Measurements from ENCODE around the gene SKOR1.

The SKOR1 gene

GRCh38 chr15:67809866-67810265, 15.4 kb upstream of the SKOR1 start:
- H3K36me3 ChIP-seq (ENCODE audit: control insufficient read depth, insufficient read depth, low read length), result no peaks in the 10 kb centered on the region
- H3K4me1 ChIP-seq (ENCODE audit: control insufficient read depth, insufficient read depth, low read length), result no peaks in the 10 kb centered on the region
- no peak overlapping the region for H3K4me3 ChIP-seq (ENCODE audit: low read length)
- H3K9ac ChIP-seq (ENCODE audit: low read length), result no peak overlapping the region
- no peaks in the 10 kb centered on the region for H3K27me3 ChIP-seq (ENCODE audit: control insufficient read depth, insufficient read depth, low read length)
- H3K9me3 ChIP-seq (ENCODE audit: control insufficient read depth, low read length), result no peaks in the 10 kb centered on the region

- no peak overlapping the region for H3K4me3 ChIP-seq (ENCODE audit: low read length)
- H3K27me3 ChIP-seq (ENCODE audit: control insufficient read depth, insufficient read depth, low read length), result peaks cover 4% of the 10 kb centered on the region
- H3K36me3 ChIP-seq (ENCODE audit: control insufficient read depth, insufficient read depth, low read length), result no peaks in the 10 kb centered on the region
- H3K9ac ChIP-seq (ENCODE audit: low read length), result no peak overlapping the region
- no peaks in the 10 kb centered on the region for H3K9me3 ChIP-seq (ENCODE audit: control insufficient read depth, low read length)
- no peaks in the 10 kb centered on the region for H3K4me1 ChIP-seq (ENCODE audit: control insufficient read depth, insufficient read depth, low read length)
These were observed 13.1 kb upstream of the SKOR1 start for GRCh38 chr15:67812241-67812644.

- no peak overlapping the region for H3K4me3 ChIP-seq (ENCODE audit: low read length)
- peaks cover 9% of the 10 kb centered on the region for H3K27me3 ChIP-seq (ENCODE audit: control insufficient read depth, insufficient read depth, low read length)
- H3K9ac ChIP-seq (ENCODE audit: low read length), result no peak overlapping the region
- H3K36me3 ChIP-seq (ENCODE audit: control insufficient read depth, insufficient read depth, low read length), result no peaks in the 10 kb centered on the region
- H3K9me3 ChIP-seq (ENCODE audit: control insufficient read depth, low read length), result no peaks in the 10 kb centered on the region
- no peaks in the 10 kb centered on the region for H3K4me1 ChIP-seq (ENCODE audit: control insufficient read depth, insufficient read depth, low read length)
These were observed 12.1 kb upstream of the SKOR1 start for GRCh38 chr15:67813104-67813634.

GRCh38 chr15:67815036-67815592, 10.2 kb upstream of the SKOR1 start:
- H3K9ac ChIP-seq (ENCODE audit: low read length), result no peak overlapping the region
- H3K27me3 ChIP-seq (ENCODE audit: control insufficient read depth, insufficient read depth, low read length), result peaks cover 27% of the 10 kb centered on the region
- H3K4me3 ChIP-seq (ENCODE audit: low read length), result no peak overlapping the region
- no peaks in the 10 kb centered on the region for H3K9me3 ChIP-seq (ENCODE audit: control insufficient read depth, low read length)
- peaks cover 4% of the 10 kb centered on the region for H3K4me1 ChIP-seq (ENCODE audit: control insufficient read depth, insufficient read depth, low read length)
- no peaks in the 10 kb centered on the region for H3K36me3 ChIP-seq (ENCODE audit: control insufficient read depth, insufficient read depth, low read length)

- peaks cover 43% of the 10 kb centered on the region for H3K27me3 ChIP-seq (ENCODE audit: control insufficient read depth, insufficient read depth, low read length)
- H3K9me3 ChIP-seq (ENCODE audit: control insufficient read depth, low read length), result peaks cover 3% of the 10 kb centered on the region
These were observed 8.6 kb upstream of the SKOR1 start for GRCh38 chr15:67816668-67817067.

GRCh38 chr15:67818464-67818863, 6.8 kb upstream of the SKOR1 start:
- no peak overlapping the region for H3K4me3 ChIP-seq (ENCODE audit: low read length)
- no peaks in the 10 kb centered on the region for H3K36me3 ChIP-seq (ENCODE audit: control insufficient read depth, insufficient read depth, low read length)
- H3K27me3 ChIP-seq (ENCODE audit: control insufficient read depth, insufficient read depth, low read length), result peaks cover 59% of the 10 kb centered on the region
- peaks cover 3% of the 10 kb centered on the region for H3K9me3 ChIP-seq (ENCODE audit: control insufficient read depth, low read length)
- no peak overlapping the region for H3K9ac ChIP-seq (ENCODE audit: low read length)
- H3K4me1 ChIP-seq (ENCODE audit: control insufficient read depth, insufficient read depth, low read length), result peaks cover 22% of the 10 kb centered on the region

More at GRCh38 chr15:67816668-67817067, 8.6 kb upstream of the SKOR1 start:
- no peak overlapping the region for H3K4me3 ChIP-seq (ENCODE audit: low read length)
- H3K36me3 ChIP-seq (ENCODE audit: control insufficient read depth, insufficient read depth, low read length), result no peaks in the 10 kb centered on the region
- no peak overlapping the region for H3K9ac ChIP-seq (ENCODE audit: low read length)
- peaks cover 14% of the 10 kb centered on the region for H3K4me1 ChIP-seq (ENCODE audit: control insufficient read depth, insufficient read depth, low read length)

- H3K4me1 ChIP-seq (ENCODE audit: control insufficient read depth, insufficient read depth, low read length), result peaks cover 29% of the 10 kb centered on the region
- H3K4me3 ChIP-seq (ENCODE audit: low read length), result no peak overlapping the region
- peaks cover 3% of the 10 kb centered on the region for H3K9me3 ChIP-seq (ENCODE audit: control insufficient read depth, low read length)
- H3K36me3 ChIP-seq (ENCODE audit: control insufficient read depth, insufficient read depth, low read length), result no peaks in the 10 kb centered on the region
- H3K9ac ChIP-seq (ENCODE audit: low read length), result no peak overlapping the region
- H3K27me3 ChIP-seq (ENCODE audit: control insufficient read depth, insufficient read depth, low read length), result peaks cover 71% of the 10 kb centered on the region
These were observed 5.7 kb upstream of the SKOR1 start for GRCh38 chr15:67819636-67820035.

- H3K9me3 ChIP-seq (ENCODE audit: control insufficient read depth, low read length), result peaks cover 3% of the 10 kb centered on the region
- peaks cover 76% of the 10 kb centered on the region for H3K27me3 ChIP-seq (ENCODE audit: control insufficient read depth, insufficient read depth, low read length)
- H3K4me3 ChIP-seq (ENCODE audit: low read length), result no peak overlapping the region
- H3K9ac ChIP-seq (ENCODE audit: low read length), result no peak overlapping the region
- H3K4me1 ChIP-seq (ENCODE audit: control insufficient read depth, insufficient read depth, low read length), result peaks cover 30% of the 10 kb centered on the region
- no peaks in the 10 kb centered on the region for H3K36me3 ChIP-seq (ENCODE audit: control insufficient read depth, insufficient read depth, low read length)
These were observed 5.0 kb upstream of the SKOR1 start for GRCh38 chr15:67820122-67820991.

- peaks cover 85% of the 10 kb centered on the region for H3K27me3 ChIP-seq (ENCODE audit: control insufficient read depth, insufficient read depth, low read length)
- H3K9me3 ChIP-seq (ENCODE audit: control insufficient read depth, low read length), result peaks cover 3% of the 10 kb centered on the region
- peaks cover 38% of the 10 kb centered on the region for H3K4me1 ChIP-seq (ENCODE audit: control insufficient read depth, insufficient read depth, low read length)
- no peak overlapping the region for H3K9ac ChIP-seq (ENCODE audit: low read length)
- no peak overlapping the region for H3K4me3 ChIP-seq (ENCODE audit: low read length)
- H3K36me3 ChIP-seq (ENCODE audit: control insufficient read depth, insufficient read depth, low read length), result no peaks in the 10 kb centered on the region
These were observed 4.1 kb upstream of the SKOR1 start for GRCh38 chr15:67820992-67821783.

GRCh38 chr15:67821784-67822440, 3.4 kb upstream of the SKOR1 start:
- no peaks in the 10 kb centered on the region for H3K36me3 ChIP-seq (ENCODE audit: control insufficient read depth, insufficient read depth, low read length)
- peaks cover 3% of the 10 kb centered on the region for H3K9me3 ChIP-seq (ENCODE audit: control insufficient read depth, low read length)
- H3K4me1 ChIP-seq (ENCODE audit: control insufficient read depth, insufficient read depth, low read length), result peaks cover 38% of the 10 kb centered on the region
- no peak overlapping the region for H3K9ac ChIP-seq (ENCODE audit: low read length)
- H3K27me3 ChIP-seq (ENCODE audit: control insufficient read depth, insufficient read depth, low read length), result peaks cover 91% of the 10 kb centered on the region
- H3K4me3 ChIP-seq (ENCODE audit: low read length), result no peak overlapping the region

- H3K9ac ChIP-seq (ENCODE audit: low read length), result no peak overlapping the region
- H3K27me3 ChIP-seq (ENCODE audit: control insufficient read depth, insufficient read depth, low read length), result peaks cover 95% of the 10 kb centered on the region
- peaks cover 41% of the 10 kb centered on the region for H3K4me1 ChIP-seq (ENCODE audit: control insufficient read depth, insufficient read depth, low read length)
- H3K4me3 ChIP-seq (ENCODE audit: low read length), result no peak overlapping the region
- H3K36me3 ChIP-seq (ENCODE audit: control insufficient read depth, insufficient read depth, low read length), result no peaks in the 10 kb centered on the region
- peaks cover 3% of the 10 kb centered on the region for H3K9me3 ChIP-seq (ENCODE audit: control insufficient read depth, low read length)
These were observed 2.6 kb upstream of the SKOR1 start for GRCh38 chr15:67822537-67823313.

Data from mucosa of stomach (tissue), 1 donor.